Thyroid gland (tissue), 4 donors: ENCODE results near the gene PCSK7. TPM values are rescaled to one million over a fixed set of nuclear protein-coding genes. Genes with fewer than 3 reads are reported as not detected.
"Not testable (repeated sequence)": the region's sequence is repeated elsewhere in the genome, so short reads cannot be mapped to it uniquely, and the experiment has no call there.

Experiments
- DNase-seq, 2 donors: peaks; one replicate each; pipeline ENCODE4 v3.0.0-alpha.2; 2019
- H3K27ac ChIP-seq, 3 donors: fragments of 200-600 bp; sonication (generic); 1 replicate in 2 of 3; 2 replicates in 1 of 3; pipeline ENCODE4 v1.5.1; 2016 to 2019; ENCODE audit warnings: mild to moderate bottlenecking in 1 of 3, moderate library complexity in 1 of 3
- H3K27me3 ChIP-seq: fragments of 200-600 bp; sonication (generic); one replicate; pipeline ENCODE4 v1.5.1; 2019
- H3K36me3 ChIP-seq, 2 donors: fragments of 200-600 bp; sonication (generic); one replicate each; pipeline ENCODE4 v1.5.1; 2016 to 2019
- H3K4me1 ChIP-seq, 2 donors: fragments of 200-600 bp; sonication (generic); one replicate each; pipeline ENCODE4 v1.5.1; 2017 to 2019
- H3K4me3 ChIP-seq, 3 donors: fragments of 200-600 bp; sonication (generic); replicated peaks in 1 of 3; 1 replicate in 2 of 3; 2 replicates in 1 of 3; pipeline ENCODE4 v1.5.1; 2016; ENCODE audit warnings: mild to moderate bottlenecking in 1 of 3
- H3K9me3 ChIP-seq: fragments of 200-600 bp; sonication (generic); one replicate; pipeline ENCODE4 v1.5.1; 2017
- POLR2A ChIP-seq, 2 donors: fragments of 450-650 bp; IDR thresholded peaks; one replicate each; pipeline ENCODE4 v1.6.1; 2017; ENCODE audit warnings: antibody characterized with exemption in 2 of 2, mild to moderate bottlenecking in 2 of 2, moderate library complexity in 1 of 2
- WGBS, 2 donors: methylation state at CpG; one replicate each; pipeline ENCODE4 v1.1.5; 2017; 5-methylcytosine and 5-hydroxymethylcytosine counted together
- intact Hi-C: fragments of 100-400 bp; cut with DNase I; formaldehyde crosslinking; loops from one replicate; pipeline ENCODE4 v1.15.1; 2023
- total RNA-seq, 4 donors: library from RNA; depleted of rRNA; stranded (reverse); fragments of >200 nt; gene quantifications; one replicate each; pipeline ENCODE4 v1.2.3, GENCODE V29; 2016
- TF ChIP-seq, protein P1 (sequence below), 6 experiments: fragments of 200-600 bp in 3 of 6; fragments of 450-650 bp in 3 of 6; sonication (generic) in 3 of 6; IDR thresholded peaks; one replicate each; pipeline ENCODE4 v1.5.1; 2016 to 2019; ENCODE audit warnings: antibody characterized with exemption in 6 of 6, mild to moderate bottlenecking in 2 of 6, inconsistent platforms in 1 of 6, moderate library complexity in 1 of 6

PCSK7 gene
- total RNA-seq, 4 donors from 2014 or later, result 36.1 to 61.1 (median 47.5) TPM

DNA sequence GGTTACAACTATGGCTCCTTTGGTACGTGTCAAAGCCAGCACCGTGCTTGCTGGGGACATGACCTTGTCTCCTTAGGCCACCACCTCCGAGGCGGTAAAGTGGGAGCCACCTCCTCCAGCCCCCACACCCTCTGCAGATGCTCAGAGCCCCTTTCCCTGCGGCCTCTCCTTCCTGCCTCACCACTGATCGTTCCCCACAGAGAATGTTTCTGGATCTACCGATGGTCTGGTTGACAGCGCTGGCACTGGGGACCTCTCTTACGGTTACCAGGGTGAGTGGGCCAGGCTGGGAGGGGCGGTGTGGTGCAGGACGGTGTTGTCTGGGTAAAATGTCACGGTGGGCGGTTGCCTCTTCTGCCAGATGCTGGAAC is 44.5 kb downstream of the PCSK7 start:
- TF ChIP-seq POLR2A (IDR thresholded peaks at IDR 0.05), result no peak
- TF ChIP-seq, protein P1, sequence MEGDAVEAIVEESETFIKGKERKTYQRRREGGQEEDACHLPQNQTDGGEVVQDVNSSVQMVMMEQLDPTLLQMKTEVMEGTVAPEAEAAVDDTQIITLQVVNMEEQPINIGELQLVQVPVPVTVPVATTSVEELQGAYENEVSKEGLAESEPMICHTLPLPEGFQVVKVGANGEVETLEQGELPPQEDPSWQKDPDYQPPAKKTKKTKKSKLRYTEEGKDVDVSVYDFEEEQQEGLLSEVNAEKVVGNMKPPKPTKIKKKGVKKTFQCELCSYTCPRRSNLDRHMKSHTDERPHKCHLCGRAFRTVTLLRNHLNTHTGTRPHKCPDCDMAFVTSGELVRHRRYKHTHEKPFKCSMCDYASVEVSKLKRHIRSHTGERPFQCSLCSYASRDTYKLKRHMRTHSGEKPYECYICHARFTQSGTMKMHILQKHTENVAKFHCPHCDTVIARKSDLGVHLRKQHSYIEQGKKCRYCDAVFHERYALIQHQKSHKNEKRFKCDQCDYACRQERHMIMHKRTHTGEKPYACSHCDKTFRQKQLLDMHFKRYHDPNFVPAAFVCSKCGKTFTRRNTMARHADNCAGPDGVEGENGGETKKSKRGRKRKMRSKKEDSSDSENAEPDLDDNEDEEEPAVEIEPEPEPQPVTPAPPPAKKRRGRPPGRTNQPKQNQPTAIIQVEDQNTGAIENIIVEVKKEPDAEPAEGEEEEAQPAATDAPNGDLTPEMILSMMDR (IDR thresholded peaks at IDR 0.05), result no peak
- peaks cover 37 to 45% of the 10 kb centered on the region in 2 donors for H3K36me3 ChIP-seq
- intact Hi-C loops, result loop anchor here (5.0 kb wide), 1 partner anchor 35 kb away; no protein-coding TSS in a partner anchor

DNA sequence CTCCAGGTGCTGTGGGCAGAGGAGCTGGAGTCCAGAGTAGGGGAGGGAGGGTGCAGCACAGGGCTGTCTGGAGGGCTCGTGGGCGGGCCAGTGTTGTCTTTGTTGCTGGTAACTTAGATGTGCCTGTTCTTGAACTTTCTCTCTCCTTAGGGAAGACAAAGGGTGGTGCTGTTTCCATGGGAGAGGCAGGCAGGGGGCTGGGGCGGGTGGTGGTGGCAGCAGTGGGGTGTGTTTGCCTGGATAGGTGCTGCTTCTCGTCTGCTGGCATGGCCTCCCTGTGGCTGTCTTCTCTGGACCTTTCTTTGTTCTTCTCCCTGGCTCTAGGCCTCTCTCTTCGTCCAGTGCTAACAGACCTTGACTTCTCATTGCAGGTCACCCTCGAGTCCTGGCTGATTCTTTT is 44.9 kb downstream of the PCSK7 start:
- WGBS, 2 donors, result 78 to 83% methylated on average over 6 of the region's 6 CpGs
- DNase-seq, result peak in 1 of 2 donors; percentile 0
- no peaks in the 10 kb centered on the region for H3K27me3 ChIP-seq
- no peak for TF ChIP-seq POLR2A (IDR thresholded peaks at IDR 0.05)
- TF ChIP-seq, protein P1 (IDR thresholded peaks at IDR 0.05), result no peak
- no peaks in the 10 kb centered on the region for H3K9me3 ChIP-seq
- intact Hi-C loops, result loop anchor here (5.0 kb wide), 1 partner anchor 35 kb away; no protein-coding TSS in a partner anchor
- no peak overlapping the region for H3K4me3 ChIP-seq
- no peak overlapping the region for H3K27ac ChIP-seq
- no peaks in the 10 kb centered on the region for H3K4me1 ChIP-seq
- H3K36me3 ChIP-seq, result peaks cover 37 to 44% of the 10 kb centered on the region in 2 donors

More for the DNA sequence above, 44.5 kb downstream of the PCSK7 start:
- no peaks in the 10 kb centered on the region for H3K4me1 ChIP-seq
- 93 to 94% methylated on average over 13 of the region's 13 CpGs for WGBS, 2 donors
- H3K27me3 ChIP-seq, result no peaks in the 10 kb centered on the region
- DNase-seq, result peak in 1 of 2 donors; percentile 0
- H3K4me3 ChIP-seq, result no peak overlapping the region
- H3K9me3 ChIP-seq, result no peaks in the 10 kb centered on the region
- H3K27ac ChIP-seq, result no peak overlapping the region

DNA sequence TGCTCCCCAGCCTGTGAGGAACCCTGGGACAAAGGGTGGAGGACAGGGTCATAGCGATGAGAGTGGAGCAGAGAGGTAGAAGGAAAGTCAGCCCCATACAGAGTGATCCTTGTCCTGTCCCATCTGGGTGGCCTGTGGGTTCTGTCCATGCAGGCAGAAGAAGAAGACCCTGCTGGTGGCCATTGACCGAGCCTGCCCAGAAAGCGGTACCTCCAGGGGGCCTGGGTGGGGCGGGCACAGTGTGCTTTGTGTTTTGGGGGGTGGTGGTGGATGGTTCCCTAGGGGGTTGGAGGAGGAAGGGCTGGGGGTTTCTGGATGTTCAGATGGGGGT is 45.5 kb downstream of the PCSK7 start:
- Histone ChIP-seq H3K27me3 (no peaks in the 10 kb centered on the region), H3K9me3 (no peaks in the 10 kb centered on the region), H3K36me3 (peaks cover 37 to 45% of the 10 kb centered on the region in 2 donors), H3K4me1 (peaks cover 0 to 3% of the 10 kb centered on the region in 2 donors), H3K27ac (no peak overlapping the region), H3K4me3 (no peak overlapping the region)
- intact Hi-C loops, result loop anchor here (5.0 kb wide), 1 partner anchor 34 kb away; no protein-coding TSS in a partner anchor
- peak in 1 of 2 donors; percentile 0 for DNase-seq
- no peak for TF ChIP-seq POLR2A (IDR thresholded peaks at IDR 0.05)
- TF ChIP-seq, protein P1 (IDR thresholded peaks at IDR 0.05), result no peak
- 93 to 99% methylated on average over 4 of the region's 4 CpGs for WGBS, 2 donors

DNA sequence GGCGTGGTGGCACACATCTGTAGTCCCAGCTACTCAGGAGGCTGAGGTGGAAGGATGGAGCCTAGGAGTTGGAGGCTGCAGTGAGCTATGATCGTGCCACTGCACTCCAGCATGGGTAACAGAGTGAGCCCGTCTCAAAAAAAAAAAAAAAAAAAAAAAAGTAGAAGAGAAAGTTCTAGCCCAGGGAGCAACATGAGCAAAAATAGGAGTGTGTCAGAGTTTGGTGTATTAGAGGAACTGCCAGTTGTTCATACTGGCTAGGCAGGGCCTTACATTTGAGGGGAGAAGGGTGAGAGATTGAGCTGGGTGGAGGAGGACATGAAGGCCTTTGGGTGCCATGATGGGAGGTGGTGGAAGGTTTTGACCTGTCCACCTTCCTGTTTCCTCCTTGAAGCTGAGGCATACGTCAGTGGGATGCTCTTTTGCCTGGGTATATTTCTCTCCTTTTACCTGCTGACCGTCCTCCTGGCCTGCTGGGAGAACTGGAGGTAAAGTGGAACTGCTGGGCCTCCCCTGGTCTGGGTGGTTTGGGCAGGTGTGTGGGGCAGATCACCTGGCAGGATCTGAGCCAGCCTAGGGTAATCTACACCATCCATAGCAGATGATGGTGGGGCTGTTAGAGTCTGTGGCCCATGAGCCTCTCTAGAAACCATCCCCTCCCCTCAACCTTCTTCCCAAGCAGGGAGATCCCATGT is 46.0 kb downstream of the PCSK7 start:
- Histone ChIP-seq H3K27ac (no peak overlapping the region), H3K27me3 (no peaks in the 10 kb centered on the region), H3K4me3 (no peak overlapping the region), H3K9me3 (no peaks in the 10 kb centered on the region), H3K4me1 (peaks cover 0 to 8% of the 10 kb centered on the region in 2 donors), H3K36me3 (peaks cover 37 to 45% of the 10 kb centered on the region in 2 donors)
- 87 to 91% methylated on average over 5 of the region's 5 CpGs for WGBS, 2 donors
- intact Hi-C loops, result loop anchor here (5.0 kb wide), 1 partner anchor 34 kb away; no protein-coding TSS in a partner anchor
- peak in 1 of 2 donors; percentile 0 for DNase-seq
- no peak for TF ChIP-seq POLR2A (IDR thresholded peaks at IDR 0.05)
- TF ChIP-seq, protein P1 (IDR thresholded peaks at IDR 0.05), result no peak

DNA sequence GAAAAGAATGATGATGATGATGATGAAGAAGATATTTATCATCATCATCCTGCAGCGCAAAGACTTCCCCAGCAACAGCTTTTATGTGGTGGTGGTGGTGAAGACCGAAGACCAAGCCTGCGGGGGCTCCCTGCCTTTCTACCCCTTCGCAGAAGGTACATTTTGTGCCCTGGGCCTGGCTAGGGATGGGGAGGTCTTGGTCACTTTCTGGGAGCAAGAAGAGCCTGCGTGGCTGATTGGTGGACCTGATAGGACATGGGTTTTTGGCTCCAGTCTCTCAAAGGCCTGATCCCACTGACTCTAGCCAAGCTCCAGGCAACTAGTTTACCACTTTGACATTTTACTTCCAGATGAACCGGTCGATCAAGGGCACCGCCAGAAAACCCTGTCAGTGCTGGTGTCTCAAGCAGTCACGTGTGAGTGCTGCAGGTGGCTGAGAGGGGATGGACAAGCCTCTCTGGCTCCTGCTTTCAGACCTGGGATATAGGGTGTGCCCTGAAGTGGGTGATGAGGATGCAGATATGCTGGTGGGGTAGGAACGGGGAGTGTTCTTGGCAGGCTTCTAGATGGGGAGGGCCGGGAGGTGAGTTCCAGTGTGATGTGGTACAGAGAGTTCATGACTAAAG is 48.0 kb downstream of the PCSK7 start:
- Histone ChIP-seq H3K27me3 (no peaks in the 10 kb centered on the region), H3K27ac (no peak overlapping the region), H3K36me3 (peaks cover 17 to 26% of the 10 kb centered on the region in 2 donors), H3K4me1 (peaks cover 10 to 22% of the 10 kb centered on the region in 2 donors), H3K4me3 (no peak overlapping the region), H3K9me3 (no peaks in the 10 kb centered on the region)
- 85 to 92% methylated on average over 11 of the region's 11 CpGs for WGBS, 2 donors
- no peak for DNase-seq
- TF ChIP-seq, protein P1 (IDR thresholded peaks at IDR 0.05), result no peak
- no peak for TF ChIP-seq POLR2A (IDR thresholded peaks at IDR 0.05)
- intact Hi-C loops, result loop anchor here (5.0 kb wide), 1 partner anchor 43 kb away; no protein-coding TSS in a partner anchor

DNA sequence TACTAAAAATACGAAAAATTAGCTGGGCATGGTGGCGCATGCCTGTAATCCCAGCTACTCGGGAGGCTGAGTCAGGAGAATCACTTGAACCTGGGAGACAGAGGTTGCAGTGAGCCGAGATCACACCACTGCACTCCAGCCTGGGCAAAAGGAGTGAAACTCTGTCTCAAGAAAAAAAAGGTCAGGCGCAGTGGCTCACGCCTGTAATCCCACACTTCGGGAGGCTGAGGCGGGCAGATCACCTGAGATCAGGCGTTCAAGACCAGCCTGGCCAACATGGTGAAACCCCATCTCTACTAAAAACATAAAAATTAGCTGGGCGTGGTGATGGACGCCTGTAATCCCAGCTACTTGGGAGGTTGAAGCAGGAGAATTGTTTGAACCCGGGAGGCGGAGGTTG is 48.7 kb downstream of the PCSK7 start:
- peaks cover 16 to 21% of the 10 kb centered on the region in 2 donors for H3K36me3 ChIP-seq
- peak in 1 of 2 donors; percentile 0 for DNase-seq
- not testable (repeated sequence) for H3K4me3 ChIP-seq, H3K9me3 ChIP-seq, H3K27ac ChIP-seq, H3K27me3 ChIP-seq
- 93 to 95% methylated on average over 13 of the region's 13 CpGs for WGBS, 2 donors
- peaks cover 12 to 23% of the 10 kb centered on the region in 2 donors for H3K4me1 ChIP-seq
- intact Hi-C loops, result loop anchor here (5.0 kb wide), 1 partner anchor 44 kb away; no protein-coding TSS in a partner anchor
